ENCODE measurements around the gene MEGF11. TPM values are rescaled to one million over a fixed set of nuclear protein-coding genes. Genes with fewer than 3 reads are reported as not detected.
"Not testable (repeated sequence)": the region's sequence is repeated elsewhere in the genome, so short reads cannot be mapped to it uniquely, and the experiment has no call there.

Gene MEGF11
- total RNA-seq, 2 donors from 2014 or later: not detected

- ATAC-seq (no peak), DNase-seq (no peak)
- no peak overlapping the region for H3K27ac Mint-ChIP-seq
- H3K4me1 Mint-ChIP-seq: no peaks in the 10 kb centered on the region
- H3K9me3 ChIP-seq (ENCODE audit: control insufficient read depth, low read length, poor library complexity, severe bottlenecking): no peaks in the 10 kb centered on the region
- peaks cover 2% of the 10 kb centered on the region for H3K36me3 Mint-ChIP-seq (ENCODE audit: low read depth)
- H3K4me3 Mint-ChIP-seq: no peak overlapping the region
- peaks cover 23% of the 10 kb centered on the region for H3K27me3 Mint-ChIP-seq
These were observed 244.5 kb downstream of the MEGF11 start for GRCh38 chr15:66008940-66009562.

DNA sequence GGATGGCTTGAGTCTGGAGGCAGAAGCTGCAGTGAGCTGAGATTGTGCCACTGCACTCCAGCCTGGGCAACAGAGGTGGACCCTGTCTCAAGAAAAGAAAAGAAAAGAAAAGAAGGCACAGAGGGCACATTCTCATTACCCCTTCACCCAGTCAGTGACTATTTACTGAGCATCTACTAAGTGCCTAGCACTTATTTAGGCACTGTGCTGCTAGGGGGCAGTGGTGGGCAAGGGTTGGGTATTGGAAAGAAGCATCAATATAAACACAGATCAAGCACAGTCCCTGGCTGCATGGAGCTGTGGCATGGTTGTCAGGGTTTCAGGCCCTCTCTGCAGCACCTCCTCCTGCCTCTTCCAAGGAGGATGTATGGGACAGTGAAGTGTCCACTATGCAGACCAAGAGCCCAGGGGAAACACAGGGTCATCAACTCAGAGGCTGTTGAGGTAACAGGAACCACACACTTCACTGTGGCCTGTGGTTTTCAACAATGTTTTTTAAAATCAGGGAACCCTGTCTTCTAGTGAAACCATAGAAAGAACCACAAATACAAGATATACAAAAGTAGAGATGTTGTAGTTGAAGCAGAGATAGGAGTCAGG lies 245.8 kb downstream of the MEGF11 start:
- ATAC-seq (no peak), DNase-seq (no peak)
- H3K9me3 ChIP-seq (ENCODE audit: control insufficient read depth, low read length, poor library complexity, severe bottlenecking): no peaks in the 10 kb centered on the region
- no peaks in the 10 kb centered on the region for H3K4me1 Mint-ChIP-seq
- no peak overlapping the region for H3K27ac Mint-ChIP-seq
- H3K4me3 Mint-ChIP-seq: no peak overlapping the region
- H3K27me3 Mint-ChIP-seq: peaks cover 35% of the 10 kb centered on the region
- H3K36me3 Mint-ChIP-seq (ENCODE audit: low read depth): peaks cover 5% of the 10 kb centered on the region

GRCh38 chr15:66006986-66007385 lies 246.6 kb downstream of the MEGF11 start:
- no peak for DNase-seq
- no peak for ATAC-seq
- Mint-ChIP-seq H3K27me3 (peaks cover 41% of the 10 kb centered on the region), H3K27ac (no peak overlapping the region), H3K4me1 (no peaks in the 10 kb centered on the region), H3K36me3 (ENCODE audit: low read depth) (peaks cover 5% of the 10 kb centered on the region), H3K4me3 (no peak overlapping the region)
- H3K9me3 ChIP-seq (ENCODE audit: control insufficient read depth, low read length, poor library complexity, severe bottlenecking): no peaks in the 10 kb centered on the region

- H3K27me3 Mint-ChIP-seq: peaks cover 62% of the 10 kb centered on the region
These were observed 248.8 kb downstream of the MEGF11 start for GRCh38 chr15:66004618-66005262.

DNA sequence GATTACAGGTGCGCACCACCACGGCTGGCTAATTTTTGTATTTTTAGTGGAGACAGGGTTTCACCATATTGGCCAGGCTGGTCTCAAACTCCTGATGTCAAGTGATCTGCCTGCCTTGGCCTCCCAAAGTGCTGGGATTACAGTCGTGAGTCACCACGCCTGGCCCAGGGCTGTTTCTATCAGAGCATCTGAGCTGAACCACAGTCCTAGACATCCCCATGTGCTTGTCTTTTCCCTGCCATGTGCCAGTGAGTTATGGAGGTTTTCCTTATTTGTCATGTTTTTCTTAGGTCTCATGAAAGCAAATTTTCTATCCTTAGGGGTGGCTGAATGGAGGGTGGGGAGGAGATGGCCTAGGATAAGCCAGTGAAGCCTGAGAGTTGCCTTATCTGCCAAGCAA lies 250.4 kb downstream of the MEGF11 start:
- not testable (repeated sequence) for H3K4me1 Mint-ChIP-seq; H3K27ac Mint-ChIP-seq; ATAC-seq; H3K36me3 Mint-ChIP-seq (ENCODE audit: low read depth); H3K9me3 ChIP-seq (ENCODE audit: control insufficient read depth, low read length, poor library complexity, severe bottlenecking); H3K4me3 Mint-ChIP-seq; DNase-seq
- peaks cover 73% of the 10 kb centered on the region for H3K27me3 Mint-ChIP-seq

More at GRCh38 chr15:66004618-66005262, 248.8 kb downstream of the MEGF11 start:
- H3K27ac Mint-ChIP-seq: no peak overlapping the region
- ATAC-seq (no peak), DNase-seq (no peak)
- H3K4me3 Mint-ChIP-seq: no peak overlapping the region
- H3K9me3 ChIP-seq (ENCODE audit: control insufficient read depth, low read length, poor library complexity, severe bottlenecking): no peaks in the 10 kb centered on the region
- no peaks in the 10 kb centered on the region for H3K4me1 Mint-ChIP-seq
- peaks cover 7% of the 10 kb centered on the region for H3K36me3 Mint-ChIP-seq (ENCODE audit: low read depth)

GRCh38 chr15:66001717-66002426 lies 251.7 kb downstream of the MEGF11 start:
- H3K9me3 ChIP-seq (ENCODE audit: control insufficient read depth, low read length, poor library complexity, severe bottlenecking): no peaks in the 10 kb centered on the region
- ATAC-seq: no peak
- peaks cover 7% of the 10 kb centered on the region for H3K36me3 Mint-ChIP-seq (ENCODE audit: low read depth)
- no peak for DNase-seq
- H3K27ac Mint-ChIP-seq: no peak overlapping the region
- no peaks in the 10 kb centered on the region for H3K4me1 Mint-ChIP-seq
- H3K4me3 Mint-ChIP-seq: no peak overlapping the region
- peaks cover 78% of the 10 kb centered on the region for H3K27me3 Mint-ChIP-seq

DNA sequence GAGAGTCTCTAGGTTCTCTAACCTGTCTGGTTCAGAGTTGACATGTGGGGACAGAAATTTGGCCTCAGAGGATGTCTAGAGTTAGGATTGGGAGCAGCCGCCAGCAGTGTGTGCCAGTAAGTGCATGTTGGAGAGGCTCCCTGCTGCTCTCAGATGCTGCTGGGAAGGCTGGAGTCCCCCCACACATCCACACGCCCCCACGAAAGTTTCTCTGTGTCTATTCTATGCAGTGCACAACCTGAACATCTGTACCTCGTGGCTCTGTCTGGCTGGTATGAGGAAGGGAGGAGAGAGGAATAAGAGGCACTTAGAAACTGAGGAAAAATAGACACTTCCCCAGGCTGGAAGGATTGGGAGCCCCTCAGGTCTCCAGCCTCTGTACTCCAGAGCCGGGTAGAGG lies 252.5 kb downstream of the MEGF11 start:
- no peak overlapping the region for H3K27ac Mint-ChIP-seq
- ATAC-seq: no peak
- no peaks in the 10 kb centered on the region for H3K9me3 ChIP-seq (ENCODE audit: control insufficient read depth, low read length, poor library complexity, severe bottlenecking)
- DNase-seq: no peak
- no peaks in the 10 kb centered on the region for H3K4me1 Mint-ChIP-seq
- H3K4me3 Mint-ChIP-seq: no peak overlapping the region
- H3K27me3 Mint-ChIP-seq: peaks cover 76% of the 10 kb centered on the region
- H3K36me3 Mint-ChIP-seq (ENCODE audit: low read depth): peaks cover 7% of the 10 kb centered on the region

DNA sequence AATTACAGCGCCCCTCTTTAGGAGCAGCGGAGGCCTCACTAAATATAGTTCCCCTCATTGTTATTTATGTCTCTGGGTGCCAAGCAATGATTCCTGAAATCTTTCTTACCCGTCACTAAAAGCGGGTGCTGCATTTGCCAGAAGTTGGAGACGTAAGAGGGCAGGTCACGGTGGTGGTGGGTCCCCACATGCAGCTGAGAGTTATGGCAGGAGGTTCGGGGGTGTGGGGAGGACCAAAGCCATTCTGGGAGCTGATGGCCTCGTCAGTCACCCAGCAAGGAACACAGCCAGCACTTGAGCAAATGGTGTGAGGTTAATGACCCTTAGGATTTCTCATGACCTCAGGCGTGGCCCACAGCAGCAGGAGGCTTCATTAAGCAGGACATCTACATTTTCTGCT lies 255.1 kb downstream of the MEGF11 start:
- H3K36me3 Mint-ChIP-seq (ENCODE audit: low read depth): peaks cover 4% of the 10 kb centered on the region
- H3K27me3 Mint-ChIP-seq: peaks cover 79% of the 10 kb centered on the region
- DNase-seq: no peak
- peaks cover 5% of the 10 kb centered on the region for H3K4me1 Mint-ChIP-seq
- H3K4me3 Mint-ChIP-seq: no peak overlapping the region
- no peak for ATAC-seq
- H3K27ac Mint-ChIP-seq: no peak overlapping the region
- H3K9me3 ChIP-seq (ENCODE audit: control insufficient read depth, low read length, poor library complexity, severe bottlenecking): no peaks in the 10 kb centered on the region

GRCh38 chr15:65996901-65997300 lies 256.6 kb downstream of the MEGF11 start:
- Mint-ChIP-seq H3K27me3 (peaks cover 78% of the 10 kb centered on the region), H3K4me3 (no peak overlapping the region), H3K27ac (no peak overlapping the region), H3K36me3 (ENCODE audit: low read depth) (peaks cover 4% of the 10 kb centered on the region), H3K4me1 (peaks cover 5% of the 10 kb centered on the region)
- no peaks in the 10 kb centered on the region for H3K9me3 ChIP-seq (ENCODE audit: control insufficient read depth, low read length, poor library complexity, severe bottlenecking)
- DNase-seq: no peak
- no peak for ATAC-seq

DNA sequence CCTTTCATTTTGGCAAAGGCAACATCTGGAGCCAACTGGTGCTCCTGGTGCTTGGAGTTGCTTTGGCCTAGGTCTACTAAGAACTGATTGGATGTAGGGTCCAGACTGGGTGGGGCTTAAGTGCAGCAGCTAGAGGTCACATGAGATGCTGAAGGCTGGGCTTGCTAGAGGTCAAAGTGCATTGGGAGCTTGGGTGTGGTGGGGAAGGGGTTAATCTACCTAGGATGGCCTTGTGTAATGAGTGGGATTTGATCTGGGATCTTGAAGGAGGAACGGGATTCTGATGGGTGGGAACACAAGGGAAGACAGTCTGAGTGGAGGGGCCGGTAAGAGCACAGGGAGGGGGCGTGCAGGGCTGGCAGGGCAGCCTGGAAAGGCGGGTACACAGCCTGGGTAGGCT lies 258.7 kb downstream of the MEGF11 start:
- peaks cover 74% of the 10 kb centered on the region for H3K27me3 Mint-ChIP-seq
- no peak overlapping the region for H3K4me3 Mint-ChIP-seq
- H3K9me3 ChIP-seq (ENCODE audit: control insufficient read depth, low read length, poor library complexity, severe bottlenecking): no peaks in the 10 kb centered on the region
- peaks cover 5% of the 10 kb centered on the region for H3K4me1 Mint-ChIP-seq
- DNase-seq: no peak
- no peak for ATAC-seq
- H3K27ac Mint-ChIP-seq: no peak overlapping the region
- H3K36me3 Mint-ChIP-seq (ENCODE audit: low read depth): peaks cover 5% of the 10 kb centered on the region

GRCh38 chr15:65993762-65994161 lies 259.8 kb downstream of the MEGF11 start:
- ATAC-seq (no peak), DNase-seq (no peak)
- Mint-ChIP-seq H3K4me3 (no peak overlapping the region), H3K4me1 (peaks cover 5% of the 10 kb centered on the region), H3K27ac (no peak overlapping the region), H3K36me3 (ENCODE audit: low read depth) (peaks cover 5% of the 10 kb centered on the region), H3K27me3 (peaks cover 73% of the 10 kb centered on the region)
- H3K9me3 ChIP-seq (ENCODE audit: control insufficient read depth, low read length, poor library complexity, severe bottlenecking): no peaks in the 10 kb centered on the region

DNA sequence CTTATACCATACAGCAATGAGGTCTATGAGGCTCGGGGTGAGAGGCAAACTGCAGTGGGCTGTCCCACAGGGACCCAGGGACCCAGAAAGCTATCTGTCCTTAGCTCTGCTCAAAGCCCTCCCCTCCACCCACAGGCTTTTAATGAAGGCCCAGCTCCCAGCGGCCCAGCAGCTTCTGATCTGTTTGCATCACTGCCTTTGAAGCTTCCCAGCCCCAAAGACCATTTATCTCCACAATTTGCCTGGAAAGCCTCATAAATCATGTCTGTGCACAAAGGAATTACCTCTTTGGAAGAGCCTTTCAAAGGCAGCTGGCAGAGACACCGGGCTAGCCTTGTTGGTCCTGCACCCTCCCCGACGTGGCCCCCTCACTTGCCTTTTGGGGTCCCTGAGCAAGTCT lies 260.3 kb downstream of the MEGF11 start:
- Mint-ChIP-seq H3K4me3 (no peak overlapping the region), H3K27ac (no peak overlapping the region), H3K27me3 (peaks cover 76% of the 10 kb centered on the region), H3K4me1 (peaks cover 5% of the 10 kb centered on the region), H3K36me3 (ENCODE audit: low read depth) (peaks cover 5% of the 10 kb centered on the region)
- DNase-seq (no peak), ATAC-seq (no peak)
- H3K9me3 ChIP-seq (ENCODE audit: control insufficient read depth, low read length, poor library complexity, severe bottlenecking): no peaks in the 10 kb centered on the region

DNA sequence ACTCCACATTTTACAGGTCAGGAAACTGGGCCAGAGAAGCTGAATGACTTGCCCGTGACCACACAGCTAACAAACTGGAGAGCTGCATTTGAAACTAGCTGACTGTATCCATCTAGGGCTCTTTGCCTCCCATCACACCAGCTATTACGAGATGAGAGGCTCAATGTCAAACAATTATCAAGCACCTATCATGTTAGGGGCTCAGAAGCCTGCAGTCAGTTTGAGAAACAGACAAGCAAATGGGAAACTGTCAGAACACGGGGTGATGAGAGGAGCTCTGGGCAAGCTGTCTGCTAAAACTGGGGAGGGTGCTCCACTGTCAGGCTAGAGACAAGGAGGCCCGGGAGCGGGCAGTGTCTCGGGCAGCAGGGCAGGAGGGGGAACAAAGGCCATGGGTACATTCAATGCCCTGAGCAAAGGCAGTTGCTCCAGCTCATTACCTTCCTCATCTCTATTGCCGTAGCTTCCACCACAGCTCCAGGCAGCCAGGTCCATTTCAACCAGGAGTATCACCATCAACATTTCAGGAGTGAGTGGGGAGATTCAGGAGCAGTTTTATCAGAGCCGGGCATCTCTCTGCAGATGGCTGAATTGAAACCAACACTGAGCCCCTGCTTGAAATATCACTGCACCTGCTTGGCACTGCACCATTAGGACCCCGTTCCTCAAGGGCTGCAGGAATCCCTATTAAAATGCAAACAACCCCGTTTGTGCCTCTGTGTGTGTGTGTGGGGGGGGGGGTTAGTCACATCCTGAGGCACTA lies 261.6 kb downstream of the MEGF11 start:
- Mint-ChIP-seq H3K4me1 (peaks cover 5% of the 10 kb centered on the region), H3K27me3 (peaks cover 70% of the 10 kb centered on the region)
- no peak for ATAC-seq

More for the DNA sequence above, 261.6 kb downstream of the MEGF11 start:
- no peaks in the 10 kb centered on the region for H3K9me3 ChIP-seq (ENCODE audit: control insufficient read depth, low read length, poor library complexity, severe bottlenecking)
- Mint-ChIP-seq H3K27ac (no peak overlapping the region), H3K36me3 (ENCODE audit: low read depth) (peaks cover 5% of the 10 kb centered on the region), H3K4me3 (no peak overlapping the region)
- no peak for DNase-seq

Measured in T-helper 17 cell (primary cell).